Esophagus squamous epithelium (tissue), 5 donors: ENCODE results near the gene TAX1BP3. TPM values are rescaled to one million over a fixed set of nuclear protein-coding genes. Genes with fewer than 3 reads are reported as not detected.

Source experiments
- DNase-seq: peaks from one replicate; lab custom pipeline; 2025; lab: John Stamatoyannopoulos, UW
- H3K27ac ChIP-seq, 4 donors: fragments of 200-600 bp; sonication (generic); one replicate each; pipeline ENCODE4 v1.5.1; 2016 to 2019; ENCODE audit warnings: mild to moderate bottlenecking in 1 of 4
- H3K27me3 ChIP-seq, 4 donors: fragments of 200-600 bp; sonication (generic); 1 replicate in 3 of 4; 2 replicates in 1 of 4; pipeline versions ENCODE4 v1.5.1 to v1.6.0; 2017 to 2021; ENCODE audit warnings: antibody characterized with exemption in 1 of 4
- H3K36me3 ChIP-seq, 3 donors: fragments of 200-600 bp; sonication (generic); one replicate each; pipeline ENCODE4 v1.5.1; 2016 to 2019
- H3K4me1 ChIP-seq, 3 donors: fragments of 200-600 bp; sonication (generic); one replicate each; pipeline ENCODE4 v1.5.1; 2017 to 2019
- H3K4me3 ChIP-seq, 4 donors: fragments of 200-600 bp; sonication (generic); 1 replicate in 3 of 4; 2 replicates in 1 of 4; pipeline ENCODE4 v1.5.1; 2016 to 2019; ENCODE audit warnings: mild to moderate bottlenecking in 2 of 4, moderate library complexity in 1 of 4
- H3K9me3 ChIP-seq, 3 donors: fragments of 200-600 bp; sonication (generic); one replicate each; pipeline ENCODE4 v1.5.1; 2016 to 2019
- POLR2A ChIP-seq, 4 donors: fragments of 450-650 bp; IDR thresholded peaks; one replicate each; pipeline ENCODE4 v1.6.1; 2017; ENCODE audit warnings: antibody characterized with exemption in 4 of 4, mild to moderate bottlenecking in 4 of 4, moderate library complexity in 3 of 4
- WGBS, 2 donors: methylation state at CpG; one replicate each; pipeline ENCODE4 v1.1.5; 2018; 5-methylcytosine and 5-hydroxymethylcytosine counted together
- intact Hi-C: fragments of 100-400 bp; cut with DNase I; formaldehyde crosslinking; loops from one replicate; pipeline ENCODE4 v1.15.0; 2022
- total RNA-seq, 4 donors: library from RNA; depleted of rRNA; stranded (reverse); fragments of >200 nt; gene quantifications; one replicate each; pipeline ENCODE4 v1.1.0, GENCODE V29; 2016
- TF ChIP-seq, protein P1 (sequence below), 6 experiments: fragments of 450-650 bp in 4 of 6; fragments of 200-600 bp in 2 of 6; sonication (generic) in 2 of 6; IDR thresholded peaks; one replicate each; pipeline ENCODE4 v1.5.1; 2016 to 2019; ENCODE audit warnings: antibody characterized with exemption in 6 of 6, mild to moderate bottlenecking in 4 of 6, moderate library complexity in 4 of 6
- donor health status: DM: yes; HTN: yes; CAD: no.

TAX1BP3 gene
- total RNA-seq, 4 donors from 2014 or later: 185 to 371 (median 293) TPM

DNA sequence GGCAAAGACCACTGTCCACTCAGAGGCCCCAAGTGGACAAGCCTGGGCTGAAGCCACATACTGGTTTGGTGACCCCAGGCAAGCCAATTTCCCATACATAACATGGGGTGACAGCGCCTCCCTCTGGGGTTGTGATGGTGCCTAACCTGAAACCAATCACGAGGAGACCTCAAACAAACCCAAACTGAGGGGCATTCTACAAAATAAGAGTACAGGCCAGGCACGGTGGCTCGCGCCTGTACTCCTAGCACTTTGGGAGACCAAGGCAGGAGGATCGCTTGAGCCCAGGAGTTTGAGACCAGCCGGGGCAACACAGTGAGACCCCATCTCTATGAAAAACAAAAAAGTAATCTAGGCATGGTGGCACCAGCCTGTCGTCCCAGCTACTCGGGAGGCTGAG is 24.0 kb upstream of the TAX1BP3 start:
- DNase-seq: no peak
- Histone ChIP-seq H3K36me3 (no peaks in the 10 kb centered on the region), H3K4me3 (no peak overlapping the region), H3K27me3 (peaks cover 5 to 74% (median 8%) of the 10 kb centered on the region in 4 donors), H3K4me1 (peaks cover 7 to 25% (median 8%) of the 10 kb centered on the region in 3 donors), H3K9me3 (no peaks in the 10 kb centered on the region), H3K27ac (no peak overlapping the region)
- TF ChIP-seq, protein P1, sequence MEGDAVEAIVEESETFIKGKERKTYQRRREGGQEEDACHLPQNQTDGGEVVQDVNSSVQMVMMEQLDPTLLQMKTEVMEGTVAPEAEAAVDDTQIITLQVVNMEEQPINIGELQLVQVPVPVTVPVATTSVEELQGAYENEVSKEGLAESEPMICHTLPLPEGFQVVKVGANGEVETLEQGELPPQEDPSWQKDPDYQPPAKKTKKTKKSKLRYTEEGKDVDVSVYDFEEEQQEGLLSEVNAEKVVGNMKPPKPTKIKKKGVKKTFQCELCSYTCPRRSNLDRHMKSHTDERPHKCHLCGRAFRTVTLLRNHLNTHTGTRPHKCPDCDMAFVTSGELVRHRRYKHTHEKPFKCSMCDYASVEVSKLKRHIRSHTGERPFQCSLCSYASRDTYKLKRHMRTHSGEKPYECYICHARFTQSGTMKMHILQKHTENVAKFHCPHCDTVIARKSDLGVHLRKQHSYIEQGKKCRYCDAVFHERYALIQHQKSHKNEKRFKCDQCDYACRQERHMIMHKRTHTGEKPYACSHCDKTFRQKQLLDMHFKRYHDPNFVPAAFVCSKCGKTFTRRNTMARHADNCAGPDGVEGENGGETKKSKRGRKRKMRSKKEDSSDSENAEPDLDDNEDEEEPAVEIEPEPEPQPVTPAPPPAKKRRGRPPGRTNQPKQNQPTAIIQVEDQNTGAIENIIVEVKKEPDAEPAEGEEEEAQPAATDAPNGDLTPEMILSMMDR (IDR thresholded peaks at IDR 0.05): no peak
- no peak for TF ChIP-seq POLR2A (IDR thresholded peaks at IDR 0.05)
- intact Hi-C loops: no loop called here
- 83 to 90% methylated on average over 7 of the region's 9 CpGs for WGBS, 2 donors

DNA sequence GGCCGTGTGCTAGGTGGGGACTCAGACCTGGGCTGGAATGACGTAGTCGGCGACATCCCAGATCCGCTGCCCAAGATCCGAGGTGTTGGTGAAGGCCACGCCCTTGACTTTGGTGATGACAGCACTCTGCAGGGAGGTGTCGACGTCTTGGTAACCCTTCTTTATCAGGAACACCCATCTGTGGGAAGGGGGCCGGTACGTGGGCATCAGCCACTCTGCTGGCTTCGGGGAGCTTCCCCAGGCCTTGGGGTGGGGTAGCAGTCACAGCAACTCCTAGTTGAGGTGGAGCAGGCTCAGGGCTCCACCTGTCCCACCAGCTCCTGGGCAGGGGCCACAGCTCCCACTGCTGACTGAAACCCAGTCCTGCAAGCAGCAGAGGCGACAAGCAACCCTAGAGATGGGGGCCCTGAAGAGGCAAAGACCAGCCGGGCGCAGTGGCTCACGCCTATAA is 23.3 kb upstream of the TAX1BP3 start:
- intact Hi-C loops: no loop called here
- H3K27me3 ChIP-seq: peaks cover 5 to 67% (median 8%) of the 10 kb centered on the region in 4 donors
- H3K4me1 ChIP-seq: peaks cover 7 to 22% (median 8%) of the 10 kb centered on the region in 3 donors
- TF ChIP-seq POLR2A (IDR thresholded peaks at IDR 0.05): no peak
- TF ChIP-seq, protein P1 (IDR thresholded peaks at IDR 0.05): no peak
- DNase-seq: no peak
- no peak overlapping the region for H3K4me3 ChIP-seq
- 40% methylated on average over 2 of the region's 16 CpGs; no CpG with 5 or more reads in 1 of the 2 donors for WGBS, 2 donors
- H3K36me3 ChIP-seq: no peaks in the 10 kb centered on the region
- no peaks in the 10 kb centered on the region for H3K9me3 ChIP-seq
- no peak overlapping the region for H3K27ac ChIP-seq

DNA sequence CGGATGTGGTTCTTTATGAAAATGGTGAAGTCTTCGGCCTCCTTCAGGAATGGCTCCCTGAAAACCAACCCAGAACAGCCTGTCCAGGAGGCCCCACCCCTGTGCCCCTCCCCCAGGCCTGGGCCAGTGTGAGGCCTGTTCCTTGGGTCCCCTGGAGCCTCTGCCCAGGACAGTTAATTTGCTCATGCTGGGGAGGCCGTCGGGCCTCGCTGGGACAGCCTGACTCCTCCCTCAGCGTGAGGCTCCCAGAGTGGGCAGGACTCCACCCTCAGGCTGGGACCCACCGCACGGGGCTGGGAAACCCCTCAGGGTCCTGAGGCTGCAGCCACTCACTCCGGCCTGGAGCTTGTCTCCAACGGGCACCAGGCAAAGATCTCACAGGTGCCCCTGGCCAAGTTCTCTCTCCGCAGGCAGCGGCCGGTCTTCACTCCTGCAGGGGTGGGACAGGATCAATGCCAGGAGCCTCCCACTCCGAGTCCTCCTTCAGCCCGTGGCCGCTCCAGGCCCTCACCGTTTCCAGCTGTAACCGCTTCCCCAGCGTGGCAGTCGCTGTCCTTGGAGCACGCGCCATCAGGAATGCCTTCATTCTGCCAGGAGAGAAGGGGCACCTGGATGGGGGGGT is 21.8 kb upstream of the TAX1BP3 start:
- no peak for TF ChIP-seq POLR2A (IDR thresholded peaks at IDR 0.05)
- TF ChIP-seq, protein P1 (IDR thresholded peaks at IDR 0.05): no peak
- peaks cover under 1 to 10% (median 2%) of the 10 kb centered on the region in 3 donors for H3K4me1 ChIP-seq
- H3K27ac ChIP-seq: no peak overlapping the region
- H3K4me3 ChIP-seq: no peak overlapping the region
- DNase-seq: no peak
- WGBS, 2 donors: 73 to 94% methylated on average over 2 of the region's 22 CpGs
- H3K27me3 ChIP-seq: peaks cover 0 to 55% (median 3%) of the 10 kb centered on the region in 4 donors
- intact Hi-C loops: no loop called here
- H3K36me3 ChIP-seq: no peaks in the 10 kb centered on the region
- no peaks in the 10 kb centered on the region for H3K9me3 ChIP-seq

DNA sequence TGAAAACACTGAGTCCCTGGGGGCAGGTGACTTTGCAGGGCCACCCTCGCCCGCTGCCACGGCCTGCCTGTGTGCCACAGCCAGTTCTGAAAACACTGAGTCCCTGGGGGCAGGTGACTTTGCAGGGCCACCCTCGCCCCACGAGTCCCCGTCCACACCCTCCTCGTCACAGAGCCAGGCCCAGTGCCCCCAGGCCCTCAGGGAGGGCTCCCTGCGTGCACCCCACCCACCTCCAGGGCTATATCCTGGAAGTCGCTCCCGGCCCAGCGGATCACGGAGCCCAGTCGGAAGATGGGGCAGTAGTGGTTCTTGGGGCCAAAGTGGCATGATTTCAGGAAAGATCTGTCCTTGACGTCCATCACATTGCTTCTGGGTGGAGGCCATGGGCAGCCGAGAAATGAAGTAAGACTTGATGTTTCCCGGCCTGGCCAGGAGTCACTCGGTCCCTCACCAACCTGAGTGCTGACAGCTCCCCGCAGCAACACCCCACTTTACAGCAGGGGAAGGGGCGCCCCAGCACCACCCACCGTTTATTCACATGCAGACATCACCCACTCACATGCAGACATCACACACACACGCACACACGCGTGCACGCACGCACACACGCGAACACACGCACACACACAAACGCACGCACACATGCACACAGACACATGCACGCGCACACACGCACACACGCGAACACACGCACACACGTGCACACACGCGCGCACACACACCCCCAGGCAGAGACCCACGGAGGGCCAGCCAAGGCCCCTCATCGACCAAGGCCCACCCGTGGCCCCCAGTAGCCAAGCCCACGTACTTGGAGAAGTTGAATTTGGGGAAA is 21.1 kb upstream of the TAX1BP3 start:
- TF ChIP-seq POLR2A (IDR thresholded peaks at IDR 0.05): no peak
- TF ChIP-seq, protein P1 (IDR thresholded peaks at IDR 0.05): no peak
- Histone ChIP-seq H3K4me3 (no peak overlapping the region), H3K4me1 (peaks cover 0 to 7% (median 0%) of the 10 kb centered on the region in 3 donors), H3K27ac (no peak overlapping the region), H3K36me3 (no peaks in the 10 kb centered on the region), H3K9me3 (no peaks in the 10 kb centered on the region), H3K27me3 (peaks cover 0 to 55% (median 0%) of the 10 kb centered on the region in 4 donors)
- no peak for DNase-seq
- WGBS, 2 donors: 71 to 86% methylated on average over 4 to 22 of the region's 44 CpGs
- intact Hi-C loops: no loop called here

DNA sequence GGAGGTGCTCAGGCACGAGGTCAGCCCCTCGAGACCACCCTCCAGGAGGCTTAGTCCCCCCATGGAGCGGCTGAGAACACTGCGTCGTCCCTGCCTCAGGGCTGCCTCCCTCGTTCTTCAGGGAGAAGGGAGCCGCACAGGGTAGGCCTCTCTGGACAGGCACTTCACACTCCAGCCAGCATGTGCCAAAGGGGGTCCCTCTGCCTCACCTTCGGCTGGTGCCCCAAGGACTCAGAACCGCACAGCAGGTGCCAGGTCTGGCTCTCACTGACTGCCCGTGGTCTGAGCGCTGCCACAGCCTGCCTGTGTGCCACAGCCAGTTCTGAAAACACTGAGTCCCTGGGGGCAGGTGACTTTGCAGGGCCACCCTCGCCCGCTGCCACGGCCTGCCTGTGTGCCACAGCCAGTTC is 20.5 kb upstream of the TAX1BP3 start:
- no peaks in the 10 kb centered on the region for H3K9me3 ChIP-seq
- H3K36me3 ChIP-seq: no peaks in the 10 kb centered on the region
- intact Hi-C loops: no loop called here
- DNase-seq: no peak
- TF ChIP-seq POLR2A (IDR thresholded peaks at IDR 0.05): no peak
- TF ChIP-seq, protein P1 (IDR thresholded peaks at IDR 0.05): no peak
- H3K27me3 ChIP-seq: peaks cover 0 to 55% (median 0%) of the 10 kb centered on the region in 4 donors
- peaks cover 0 to 6% (median 0%) of the 10 kb centered on the region in 3 donors for H3K4me1 ChIP-seq
- 50 to 75% methylated on average over 1 to 5 of the region's 14 CpGs for WGBS, 2 donors
- no peak overlapping the region for H3K4me3 ChIP-seq
- no peak overlapping the region for H3K27ac ChIP-seq
